GM08714 (cell line): ENCODE measurements around the gene POLD2.
A peak's percentile ranks its signal among the peaks of the same experiment; 100 is the strongest.
"Not testable (repeated sequence)": the region's sequence is repeated elsewhere in the genome, so short reads cannot be mapped to it uniquely, and the experiment has no call there.

ENCODE experiments used
- H3K4me3 ChIP-seq: fragments of 200-500 bp; sonication (Bioruptor generic); 2 replicates; pipeline ENCODE4 v1.5.1; 2014; ENCODE audit warnings: mild to moderate bottlenecking, low read length, inconsistent platforms
- ZNF274 ChIP-seq: IDR thresholded peaks from 2 replicates; pipeline ENCODE4 v1.6.1; 2012; ENCODE audit warnings: mild to moderate bottlenecking, low read depth, low read length

POLD2 gene

GRCh38 chr7:44136731-44137130 lies 13.4 kb upstream of the POLD2 start:
- no peak overlapping the region for H3K4me3 ChIP-seq
- TF ChIP-seq ZNF274 = no peak

- no peak for TF ChIP-seq ZNF274
- no peak overlapping the region for H3K4me3 ChIP-seq
Measured at GRCh38 chr7:44134943-44135628, 11.7 kb upstream of the POLD2 start.

GRCh38 chr7:44133295-44133694 lies 9.9 kb upstream of the POLD2 start:
- H3K4me3 ChIP-seq = no peak overlapping the region
- no peak for TF ChIP-seq ZNF274

GRCh38 chr7:44132039-44132438 lies 8.7 kb upstream of the POLD2 start:
- no peak overlapping the region for H3K4me3 ChIP-seq
- no peak for TF ChIP-seq ZNF274

- TF ChIP-seq ZNF274 = no peak
- no peak overlapping the region for H3K4me3 ChIP-seq
Measured at GRCh38 chr7:44131173-44132029, 8.1 kb upstream of the POLD2 start.

- TF ChIP-seq ZNF274 = no peak
- no peak overlapping the region for H3K4me3 ChIP-seq
Measured at GRCh38 chr7:44128721-44129582, 5.6 kb upstream of the POLD2 start.

GRCh38 chr7:44127161-44127560 lies 3.8 kb upstream of the POLD2 start:
- TF ChIP-seq ZNF274 = no peak
- no peak overlapping the region for H3K4me3 ChIP-seq

GRCh38 chr7:44126574-44126973 lies 3.2 kb upstream of the POLD2 start:
- H3K4me3 ChIP-seq = not testable (repeated sequence)

GRCh38 chr7:44124822-44125202 lies 1.5 kb upstream of the POLD2 start:
- no peak overlapping the region for H3K4me3 ChIP-seq
- no peak for TF ChIP-seq ZNF274

GRCh38 chr7:44122529-44122928 lies 819 bp downstream of the POLD2 start:
- TF ChIP-seq ZNF274 = no peak
- peak overlapping the region; percentile 98 for H3K4me3 ChIP-seq

- TF ChIP-seq ZNF274 = no peak
- H3K4me3 ChIP-seq = peak overlapping the region; percentile 98; the same call in 1 of the 2 replicates
Measured at GRCh38 chr7:44121761-44122420, 1.5 kb downstream of the POLD2 start.

- no peak for TF ChIP-seq ZNF274
- no peak overlapping the region for H3K4me3 ChIP-seq
Measured at GRCh38 chr7:44120395-44120794, 3.0 kb downstream of the POLD2 start.

GRCh38 chr7:44119829-44120380 lies 3.4 kb downstream of the POLD2 start:
- no peak overlapping the region for H3K4me3 ChIP-seq
- no peak for TF ChIP-seq ZNF274
